K562 (cell line): ENCODE data around the gene GOLGA2. TPM values are rescaled to one million over a fixed set of nuclear protein-coding genes. Genes with fewer than 3 reads are reported as not detected.

Experiments
- ATAC-seq: fragments of 200-7000 bp; cut with Tn5 transposase; 3 replicates; pipeline ENCODE4 v1.9.1; 2020; ENCODE audit warnings: moderate library complexity
- BruUV-seq: library from RNA; stranded (reverse); fragments of 400-500 nt; replicated peaks from 2 replicates; lab custom pipeline; 2021; lab: Mats Ljungman, UMichigan
- CTCF ChIA-PET: fragments of 300-600 bp; formaldehyde crosslinking; extraction: SDS; loops from one replicate; lab custom pipeline; 2021; ENCODE audit warnings: low intra/inter-chr PET ratio; lab: Yijun Ruan, JAX
- POLR2A ChIA-PET: fragments of 300-600, 350-650 bp; sonication (Branson Sonifier 250); formaldehyde crosslinking; extraction: SDS; loops from one replicate; lab custom pipeline; 2021; ENCODE audit warnings: antibody characterized with exemption, inconsistent platforms; lab: Yijun Ruan, JAX
- DNase-seq, 4 experiments: peaks; one replicate each; pipeline versions ENCODE4 v3.0.0 to v3.0.0-alpha.2; 2011 to 2018; ENCODE audit warnings: low spot score in 3 of 4, mixed read lengths in 3 of 4; ENCODE audit errors: extremely low read depth in 1 of 4
- FAIRE-seq: peaks from 2 replicates; lab custom pipeline; 2011; peaks lifted over from hg19 to GRCh38; lab: Jason Lieb, UNC
- H2AFZ ChIP-seq: 2 replicates; pipeline ENCODE4 v1.6.0; 2011; ENCODE audit warnings: low read depth, low read length, control low read depth, inconsistent platforms
- H3K27ac ChIP-seq: fragments of 200-600 bp; 3 replicates; pipeline ENCODE4 v1.8.0; 2011; ENCODE audit warnings: low read depth, mild to moderate bottlenecking, control low read depth, inconsistent platforms, low read length, moderate library complexity, mixed read lengths; ENCODE audit errors: extremely low read depth
- H3K27me3 ChIP-seq, 2 experiments: fragments of 300-600 bp in 1 of 2; 2 replicates in 1 of 2; 3 replicates in 1 of 2; pipeline versions ENCODE4 v1.6.0 to v1.8.0; 2011; ENCODE audit warnings: inconsistent platforms in 2 of 2, low read length in 2 of 2, mild to moderate bottlenecking in 1 of 2, mixed read lengths in 1 of 2, moderate library complexity in 1 of 2; ENCODE audit not compliant: control insufficient read depth in 2 of 2, insufficient read depth in 2 of 2
- H3K36me3 ChIP-seq: fragments of 300-600 bp; 3 replicates; pipeline ENCODE4 v1.8.0; 2011; ENCODE audit warnings: mild to moderate bottlenecking, low read length, inconsistent platforms; ENCODE audit not compliant: control insufficient read depth, insufficient read depth
- H3K4me1 ChIP-seq, 2 experiments: fragments of 200-600 bp in 1 of 2; replicated peaks in 1 of 2; 2 replicates in 1 of 2; 3 replicates in 1 of 2; pipeline versions ENCODE4 v1.5.1 to v1.8.0; 2011; ENCODE audit warnings: inconsistent platforms in 2 of 2, low read length in 2 of 2, mild to moderate bottlenecking in 1 of 2, mixed read lengths in 1 of 2, moderate library complexity in 1 of 2; ENCODE audit not compliant: control insufficient read depth in 2 of 2, insufficient read depth in 2 of 2
- H3K4me2 ChIP-seq: 2 replicates; pipeline ENCODE4 v1.6.1; 2011; ENCODE audit warnings: low read length, control low read depth, inconsistent platforms, mixed read lengths; ENCODE audit not compliant: insufficient read depth
- H3K4me3 ChIP-seq: fragments of 200-600 bp; sonication (generic), shearing (Covaris generic); 2 replicates; pipeline ENCODE4 v1.5.1; 2016; ENCODE audit warnings: control low read depth, inconsistent platforms
- H3K79me2 ChIP-seq: fragments of 200-600 bp; 3 replicates; pipeline ENCODE4 v1.8.0; 2011; ENCODE audit warnings: low read length, inconsistent platforms; ENCODE audit not compliant: control insufficient read depth, insufficient read depth
- H3K9ac ChIP-seq, 2 experiments: 2 replicates each; pipeline versions ENCODE4 v1.6.0 to v1.6.1; 2011; ENCODE audit warnings: low read depth in 2 of 2, low read length in 2 of 2, control low read depth in 1 of 2, inconsistent platforms in 1 of 2, mild to moderate bottlenecking in 1 of 2, mixed read lengths in 1 of 2; ENCODE audit not compliant: insufficient read depth in 1 of 2
- H3K9me1 ChIP-seq: one replicate; pipeline ENCODE4 v1.6.0; 2011; ENCODE audit warnings: inconsistent platforms, mild to moderate bottlenecking, low read length, moderate library complexity; ENCODE audit not compliant: control insufficient read depth, insufficient read depth
- H3K9me3 ChIP-seq: replicated peaks from 2 replicates; pipeline ENCODE4 v1.5.1; 2011; ENCODE audit warnings: low read depth, low read length, inconsistent platforms; ENCODE audit not compliant: control insufficient read depth, insufficient read depth
- H4K20me1 ChIP-seq: replicated peaks from 2 replicates; pipeline ENCODE4 v1.6.1; 2011; ENCODE audit warnings: low read length, inconsistent platforms, mixed read lengths; ENCODE audit not compliant: control insufficient read depth, insufficient read depth
- POLR2A ChIP-seq: fragments of 450-650 bp; conservative IDR thresholded peaks from 2 replicates; pipeline ENCODE4 v1.6.1; 2016
- ZNF311 ChIP-seq: fragments of 250-450 bp; sonication (Bioruptor Pico); IDR thresholded peaks from 2 replicates; pipeline ENCODE4 v1.4.0; 2020; ENCODE audit warnings: mild to moderate bottlenecking, moderate library complexity
- WGBS: fragments of 100-300 bp; shearing (Covaris generic); methylation state at CpG from one replicate; pipeline ENCODE4 v1.1.6; 2016; ENCODE audit warnings: low coverage, mixed read lengths; ENCODE audit not compliant: insufficient coverage; ENCODE audit errors: missing lambda C conversion rate; 5-methylcytosine and 5-hydroxymethylcytosine counted together
- in situ Hi-C: fragments of 300-500 bp; cut with MboI; formaldehyde crosslinking; loops from 4 replicates; pipeline ENCODE4 v1.15.0; 2018; ENCODE audit warnings: inconsistent platforms, mixed read lengths
- intact Hi-C: fragments of 100-400 bp; cut with micrococcal nuclease; formaldehyde crosslinking; loops from 2 replicates; pipeline ENCODE4 v1.14.2; 2022
- polyA plus RNA-seq, 8 experiments: library from polyadenylated mRNA; depleted of rRNA in 4 of 8; stranded (reverse) in 5 of 8; unstranded in 3 of 8; fragments of >200 nt; fragmentation: Nextera tagmentation in 2 of 8; fragmentation: Illumina TruSeq in 1 of 8; extraction: Ambion mirVana in 2 of 8; extraction: Trizol in 1 of 8; gene quantifications; 2 replicates each; pipeline versions ENCODE4 v1.2.1 to v1.2.3, GENCODE V29; 2011 to 2014; ENCODE audit warnings: inconsistent platforms in 1 of 8, missing spikeins in 1 of 8
- total RNA-seq, 7 experiments: library from RNA; depleted of rRNA in 6 of 7; stranded (reverse); fragments of >200 nt in 6 of 7; fragmentation: Illumina TruSeq in 2 of 7; extraction: Trizol in 2 of 7; gene quantifications; 2 replicates each; pipeline versions ENCODE4 v1.2.1 to v1.2.3, GENCODE V29; 2011 to 2021; ENCODE audit warnings: low replicate concordance in 1 of 7
- TF ChIP-seq, protein P1 (sequence below): fragments of 250-450 bp; sonication (Bioruptor Pico); IDR thresholded peaks from 2 replicates; pipeline ENCODE4 v1.9.0; 2021; ENCODE audit warnings: mild to moderate bottlenecking, inconsistent platforms

GOLGA2 gene
- total and polyA plus RNA-seq, 9 of the 15 experiments (the other 6 are each of a cell fraction or from before 2014, with no cell fraction given) = 15.7 to 138 (median 76.0) TPM

DNA sequence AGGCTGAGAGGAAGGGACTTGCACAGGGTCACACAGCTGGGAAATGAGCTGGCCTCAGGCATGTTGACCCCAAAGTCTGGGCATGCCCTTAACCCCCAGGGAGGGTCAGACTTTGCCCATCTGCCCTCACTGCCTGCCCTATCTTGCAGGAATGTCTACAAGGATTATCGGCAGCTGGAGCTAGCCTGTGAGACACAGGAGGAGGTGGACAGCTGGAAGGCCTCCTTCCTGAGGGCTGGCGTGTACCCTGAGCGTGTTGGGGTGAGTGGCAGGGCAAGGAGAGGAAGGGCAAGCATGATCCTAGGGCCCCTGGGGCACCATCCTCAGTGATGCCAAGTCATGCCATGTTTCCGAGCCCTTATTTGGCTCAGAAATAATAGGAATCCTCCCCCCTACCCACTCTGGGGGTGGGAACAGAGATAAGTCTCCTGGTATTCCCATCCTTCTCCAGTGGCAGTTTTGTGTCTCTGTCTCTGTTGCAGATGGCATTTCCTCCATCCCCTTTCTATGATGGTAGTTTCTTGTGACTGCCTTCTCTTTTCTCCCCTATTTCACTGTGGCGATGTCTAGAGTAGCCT is 28.5 kb downstream of the GOLGA2 start:
- ChIA-PET POLR2A (interaction anchor here (0.6 to 1.5 kb wide), 6 partner anchors 12 to 88 kb away, joined by 3 to 6 read pairs (median 4); partner anchors contain the start of genes BBLN, GOLGA2 and SWI5), CTCF (no interaction called here)
- WGBS = 69% methylated on average over 5 of the region's 5 CpGs
- Histone ChIP-seq H3K9me3 (no peaks in the 10 kb centered on the region), H3K4me2 (no peak overlapping the region), H2AFZ (no peak overlapping the region), H3K9me1 (no peaks in the 10 kb centered on the region), H3K36me3 (no peaks in the 10 kb centered on the region), H3K4me3 (no peak overlapping the region), H4K20me1 (peaks cover 2% of the 10 kb centered on the region; the same call in 1 of the 2 replicates), H3K27me3 (no peaks in the 10 kb centered on the region), H3K27ac (no peak overlapping the region), H3K4me1 (peaks cover 44 to 71% of the 10 kb centered on the region in 2 experiments), H3K79me2 (peaks cover 17% of the 10 kb centered on the region; the same call in 2 of the 3 replicates), H3K9ac (peak overlapping the region in 1 of 2 experiments; percentile 26; a peak in 1 of 4 replicates)
- intact Hi-C loops = no loop called here
- no peak for TF ChIP-seq POLR2A
- TF ChIP-seq, protein P1, sequence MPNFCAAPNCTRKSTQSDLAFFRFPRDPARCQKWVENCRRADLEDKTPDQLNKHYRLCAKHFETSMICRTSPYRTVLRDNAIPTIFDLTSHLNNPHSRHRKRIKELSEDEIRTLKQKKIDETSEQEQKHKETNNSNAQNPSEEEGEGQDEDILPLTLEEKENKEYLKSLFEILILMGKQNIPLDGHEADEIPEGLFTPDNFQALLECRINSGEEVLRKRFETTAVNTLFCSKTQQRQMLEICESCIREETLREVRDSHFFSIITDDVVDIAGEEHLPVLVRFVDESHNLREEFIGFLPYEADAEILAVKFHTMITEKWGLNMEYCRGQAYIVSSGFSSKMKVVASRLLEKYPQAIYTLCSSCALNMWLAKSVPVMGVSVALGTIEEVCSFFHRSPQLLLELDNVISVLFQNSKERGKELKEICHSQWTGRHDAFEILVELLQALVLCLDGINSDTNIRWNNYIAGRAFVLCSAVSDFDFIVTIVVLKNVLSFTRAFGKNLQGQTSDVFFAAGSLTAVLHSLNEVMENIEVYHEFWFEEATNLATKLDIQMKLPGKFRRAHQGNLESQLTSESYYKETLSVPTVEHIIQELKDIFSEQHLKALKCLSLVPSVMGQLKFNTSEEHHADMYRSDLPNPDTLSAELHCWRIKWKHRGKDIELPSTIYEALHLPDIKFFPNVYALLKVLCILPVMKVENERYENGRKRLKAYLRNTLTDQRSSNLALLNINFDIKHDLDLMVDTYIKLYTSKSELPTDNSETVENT (CRISPR knock-in tag) = 0 out of 2 replicates have a peak, but pooled peaks have one; percentile 15
- TF ChIP-seq ZNF311 (CRISPR knock-in tag) = no peak
- FAIRE-seq (no peak), ATAC-seq (no peak), DNase-seq (no peak)
- BruUV-seq = no TSS peak
- in situ Hi-C loops = loop anchor here (10.0 kb wide), 1 partner anchor 447 kb away; no protein-coding TSS in a partner anchor
